ENCODE results near the gene METAP1. TPM values are rescaled to one million over a fixed set of nuclear protein-coding genes. Genes with fewer than 3 reads are reported as not detected.
"Not testable (repeated sequence)": the region's sequence is repeated elsewhere in the genome, so short reads cannot be mapped to it uniquely, and the experiment has no call there.

The METAP1 gene
- total RNA-seq, 1 donor from 2014 or later = 32.4 TPM

- intact Hi-C loops (cut with DNase I) = no loop called here
- Histone ChIP-seq H3K4me3 (no peak overlapping the region), H3K27me3 (no peaks in the 10 kb centered on the region), H3K4me1 (peaks cover 8% of the 10 kb centered on the region), H3K36me3 (no peaks in the 10 kb centered on the region), H3K9me3 (no peaks in the 10 kb centered on the region), H3K27ac (no peak overlapping the region)
- no peak for DNase-seq (ENCODE audit: extremely low spot score in 2 of 2)
- TF ChIP-seq POLR2AphosphoS5 (IDR thresholded peaks at IDR 0.05; ENCODE audit: insufficient read depth in 1 of 2, low read depth in 1 of 2) (no peak), POLR2A (IDR thresholded peaks at IDR 0.05) (no peak), CTCF (IDR thresholded peaks at IDR 0.05) (no peak)
These were observed 17.9 kb downstream of the METAP1 start for GRCh38 chr4:99013402-99013843.

- DNase-seq (ENCODE audit: extremely low spot score in 2 of 2) = no peak
- H3K4me1 ChIP-seq = peaks cover 8% of the 10 kb centered on the region
- H3K27ac ChIP-seq = no peak overlapping the region
- H3K4me3 ChIP-seq = no peak overlapping the region
- H3K9me3 ChIP-seq = no peaks in the 10 kb centered on the region
- no peaks in the 10 kb centered on the region for H3K27me3 ChIP-seq
- intact Hi-C loops (cut with DNase I) = no loop called here
- no peak for TF ChIP-seq POLR2A (IDR thresholded peaks at IDR 0.05)
- TF ChIP-seq POLR2AphosphoS5 (IDR thresholded peaks at IDR 0.05; ENCODE audit: insufficient read depth in 1 of 2, low read depth in 1 of 2) = no peak
- no peak for TF ChIP-seq CTCF (IDR thresholded peaks at IDR 0.05)
- H3K36me3 ChIP-seq = no peaks in the 10 kb centered on the region
These were observed 18.5 kb downstream of the METAP1 start for GRCh38 chr4:99013884-99014523.

GRCh38 chr4:99021386-99021785 lies 25.9 kb downstream of the METAP1 start:
- H3K4me1 ChIP-seq = peaks cover 22% of the 10 kb centered on the region
- no peak for DNase-seq (ENCODE audit: extremely low spot score in 2 of 2)
- no peaks in the 10 kb centered on the region for H3K9me3 ChIP-seq
- intact Hi-C loops (cut with DNase I) = no loop called here
- H3K4me3 ChIP-seq = no peak overlapping the region
- TF ChIP-seq POLR2AphosphoS5 (IDR thresholded peaks at IDR 0.05; ENCODE audit: insufficient read depth in 1 of 2, low read depth in 1 of 2) (no peak), POLR2A (IDR thresholded peaks at IDR 0.05) (no peak), CTCF (IDR thresholded peaks at IDR 0.05) (no peak)
- H3K36me3 ChIP-seq = no peaks in the 10 kb centered on the region
- H3K27me3 ChIP-seq = no peaks in the 10 kb centered on the region
- no peak overlapping the region for H3K27ac ChIP-seq

GRCh38 chr4:99022566-99022965 lies 27.0 kb downstream of the METAP1 start:
- H3K27me3 ChIP-seq = no peaks in the 10 kb centered on the region

GRCh38 chr4:99023800-99024251 lies 28.3 kb downstream of the METAP1 start:
- H3K27me3 ChIP-seq; intact Hi-C loops (cut with DNase I); H3K36me3 ChIP-seq; H3K4me3 ChIP-seq; H3K27ac ChIP-seq; DNase-seq (ENCODE audit: extremely low spot score in 2 of 2); H3K9me3 ChIP-seq: not testable (repeated sequence)
- H3K4me1 ChIP-seq = peaks cover 22% of the 10 kb centered on the region

More at GRCh38 chr4:99022566-99022965, 27.0 kb downstream of the METAP1 start:
- Histone ChIP-seq H3K36me3 (no peaks in the 10 kb centered on the region), H3K4me3 (no peak overlapping the region), H3K27ac (no peak overlapping the region), H3K9me3 (no peaks in the 10 kb centered on the region), H3K4me1 (peaks cover 22% of the 10 kb centered on the region)
- DNase-seq (ENCODE audit: extremely low spot score in 2 of 2) = no peak
- TF ChIP-seq CTCF (IDR thresholded peaks at IDR 0.05) (no peak), POLR2AphosphoS5 (IDR thresholded peaks at IDR 0.05; ENCODE audit: insufficient read depth in 1 of 2, low read depth in 1 of 2) (no peak), POLR2A (IDR thresholded peaks at IDR 0.05) (no peak)
- intact Hi-C loops (cut with DNase I) = no loop called here

Data from vagina (tissue), 2 donors.